ENCODE results near the gene TPTE2. TPM values are rescaled to one million over a fixed set of nuclear protein-coding genes. Genes with fewer than 3 reads are reported as not detected.

The TPTE2 gene
- total RNA-seq, 8 experiments from 2014 or later = 0.13 to 0.58 TPM; not detected in 6

Other genes starting within 250 kb of the TPTE2 start
- gene MPHOSPH8, start 72.1 kb upstream of the TPTE2 start, total RNA-seq = 10 to 100 TPM; 27.5 to 58.6 (median 34.8) TPM
- 100 to 1,000 TPM in 1 of 8 experiments, 10 to 100 TPM in 7; 46.0 to 103 (median 49.2) TPM for gene PSPC1, start 221.4 kb upstream of the TPTE2 start, total RNA-seq

Data from motor neuron (in vitro differentiated cells).